ENCODE measurements around the gene SNX10.

The SNX10 gene

GRCh38 chr7:26340476-26341018, 48.9 kb downstream of the SNX10 start:
- no peak overlapping the region for H3K27ac Mint-ChIP-seq
- peaks cover 25% of the 10 kb centered on the region for H3K36me3 Mint-ChIP-seq
- no peak overlapping the region for H3K4me3 Mint-ChIP-seq
- ATAC-seq: no peak
- peaks cover 56% of the 10 kb centered on the region for H3K4me1 Mint-ChIP-seq
- H3K27me3 Mint-ChIP-seq: no peaks in the 10 kb centered on the region
- H3K9me3 Mint-ChIP-seq: no peaks in the 10 kb centered on the region

- no peaks in the 10 kb centered on the region for H3K27me3 Mint-ChIP-seq
- peaks cover 41% of the 10 kb centered on the region for H3K36me3 Mint-ChIP-seq
- no peak overlapping the region for H3K4me3 Mint-ChIP-seq
- no peaks in the 10 kb centered on the region for H3K9me3 Mint-ChIP-seq
- H3K4me1 Mint-ChIP-seq: peaks cover 57% of the 10 kb centered on the region
- H3K27ac Mint-ChIP-seq: peak overlapping the region; percentile 19
- no peak for ATAC-seq
Observed at GRCh38 chr7:26343320-26343832, 51.7 kb downstream of the SNX10 start.

- Mint-ChIP-seq H3K27me3 (no peaks in the 10 kb centered on the region), H3K4me1 (peaks cover 57% of the 10 kb centered on the region), H3K27ac (no peak overlapping the region), H3K36me3 (peaks cover 45% of the 10 kb centered on the region), H3K9me3 (no peaks in the 10 kb centered on the region), H3K4me3 (no peak overlapping the region)
- ATAC-seq: no peak
Observed at GRCh38 chr7:26343837-26344236, 52.2 kb downstream of the SNX10 start.

GRCh38 chr7:26345202-26345601, 53.5 kb downstream of the SNX10 start:
- H3K36me3 Mint-ChIP-seq: peaks cover 51% of the 10 kb centered on the region
- H3K9me3 Mint-ChIP-seq: no peaks in the 10 kb centered on the region
- no peak overlapping the region for H3K4me3 Mint-ChIP-seq
- no peak for ATAC-seq
- H3K27ac Mint-ChIP-seq: peak overlapping the region; percentile 31
- peaks cover 57% of the 10 kb centered on the region for H3K4me1 Mint-ChIP-seq
- no peaks in the 10 kb centered on the region for H3K27me3 Mint-ChIP-seq

- Mint-ChIP-seq H3K4me3 (no peak overlapping the region), H3K27me3 (no peaks in the 10 kb centered on the region), H3K27ac (peak overlapping the region; percentile 31), H3K36me3 (peaks cover 52% of the 10 kb centered on the region), H3K4me1 (peaks cover 57% of the 10 kb centered on the region), H3K9me3 (no peaks in the 10 kb centered on the region)
- ATAC-seq: no peak
Observed at GRCh38 chr7:26345837-26346236, 54.2 kb downstream of the SNX10 start.

GRCh38 chr7:26346611-26347203, 55.0 kb downstream of the SNX10 start:
- Mint-ChIP-seq H3K9me3 (no peaks in the 10 kb centered on the region), H3K4me1 (peaks cover 55% of the 10 kb centered on the region)

GRCh38 chr7:26348234-26348851, 56.7 kb downstream of the SNX10 start:
- H3K36me3 Mint-ChIP-seq: peaks cover 49% of the 10 kb centered on the region
- H3K4me3 Mint-ChIP-seq: no peak overlapping the region
- no peaks in the 10 kb centered on the region for H3K27me3 Mint-ChIP-seq
- H3K9me3 Mint-ChIP-seq: no peaks in the 10 kb centered on the region
- peak overlapping the region; percentile 72 for H3K27ac Mint-ChIP-seq
- H3K4me1 Mint-ChIP-seq: peaks cover 48% of the 10 kb centered on the region
- ATAC-seq: no peak

More at GRCh38 chr7:26346611-26347203, 55.0 kb downstream of the SNX10 start:
- ATAC-seq: no peak
- Mint-ChIP-seq H3K27ac (peak overlapping the region; percentile 50), H3K27me3 (no peaks in the 10 kb centered on the region), H3K36me3 (peaks cover 52% of the 10 kb centered on the region), H3K4me3 (no peak overlapping the region)

GRCh38 chr7:26349005-26349915, 57.6 kb downstream of the SNX10 start:
- no peak for ATAC-seq
- H3K9me3 Mint-ChIP-seq: no peaks in the 10 kb centered on the region
- H3K27ac Mint-ChIP-seq: no peak overlapping the region
- H3K27me3 Mint-ChIP-seq: no peaks in the 10 kb centered on the region
- H3K4me3 Mint-ChIP-seq: no peak overlapping the region
- H3K4me1 Mint-ChIP-seq: peaks cover 40% of the 10 kb centered on the region
- peaks cover 40% of the 10 kb centered on the region for H3K36me3 Mint-ChIP-seq

- H3K9me3 Mint-ChIP-seq: no peaks in the 10 kb centered on the region
- no peak overlapping the region for H3K27ac Mint-ChIP-seq
- no peak overlapping the region for H3K4me3 Mint-ChIP-seq
- no peak for ATAC-seq
- peaks cover 34% of the 10 kb centered on the region for H3K36me3 Mint-ChIP-seq
- H3K4me1 Mint-ChIP-seq: peaks cover 25% of the 10 kb centered on the region
- no peaks in the 10 kb centered on the region for H3K27me3 Mint-ChIP-seq
Observed at GRCh38 chr7:26351171-26351570, 59.5 kb downstream of the SNX10 start.

GRCh38 chr7:26356229-26356628, 64.6 kb downstream of the SNX10 start:
- Mint-ChIP-seq H3K9me3 (no peaks in the 10 kb centered on the region), H3K4me3 (no peak overlapping the region), H3K36me3 (peaks cover 18% of the 10 kb centered on the region), H3K27me3 (no peaks in the 10 kb centered on the region), H3K4me1 (peaks cover 40% of the 10 kb centered on the region), H3K27ac (no peak overlapping the region)
- no peak for ATAC-seq

- Mint-ChIP-seq H3K4me1 (peaks cover 40% of the 10 kb centered on the region), H3K9me3 (no peaks in the 10 kb centered on the region), H3K4me3 (no peak overlapping the region), H3K27ac (peak overlapping the region; percentile 18), H3K27me3 (no peaks in the 10 kb centered on the region), H3K36me3 (peaks cover 18% of the 10 kb centered on the region)
- ATAC-seq: no peak
Observed at GRCh38 chr7:26356929-26357798, 65.5 kb downstream of the SNX10 start.

- no peak for ATAC-seq
- Mint-ChIP-seq H3K9me3 (no peaks in the 10 kb centered on the region), H3K27ac (peak overlapping the region; percentile 18), H3K27me3 (no peaks in the 10 kb centered on the region), H3K36me3 (peaks cover 18% of the 10 kb centered on the region), H3K4me1 (peaks cover 43% of the 10 kb centered on the region), H3K4me3 (no peak overlapping the region)
Observed at GRCh38 chr7:26357799-26358151, 66.1 kb downstream of the SNX10 start.

- H3K27me3 Mint-ChIP-seq: no peaks in the 10 kb centered on the region
- H3K9me3 Mint-ChIP-seq: no peaks in the 10 kb centered on the region
- peaks cover 56% of the 10 kb centered on the region for H3K4me1 Mint-ChIP-seq
- peaks cover 17% of the 10 kb centered on the region for H3K36me3 Mint-ChIP-seq
- ATAC-seq: no peak
- H3K4me3 Mint-ChIP-seq: no peak overlapping the region
- H3K27ac Mint-ChIP-seq: peak overlapping the region; percentile 51
Observed at GRCh38 chr7:26360650-26361049, 69.0 kb downstream of the SNX10 start.

- Mint-ChIP-seq H3K36me3 (peaks cover 17% of the 10 kb centered on the region), H3K27ac (peak overlapping the region; percentile 24), H3K4me1 (peaks cover 56% of the 10 kb centered on the region), H3K9me3 (no peaks in the 10 kb centered on the region), H3K27me3 (no peaks in the 10 kb centered on the region), H3K4me3 (no peak overlapping the region)
- no peak for ATAC-seq
Observed at GRCh38 chr7:26361637-26362036, 70.0 kb downstream of the SNX10 start.

Measured in stimulated activated memory B cell treated with anti-CD40 and anti-IgM and Interleukin-4, amounts not matched to agents 10 μg/mL and 1 μg/mL and 100 μg/mL, for 72 hours (primary cell).